PFSK-1 (cell line): ENCODE results near the gene OR4C45.

Experiments
- FOXP2 ChIP-seq: optimal IDR thresholded peaks from 2 replicates; pipeline ENCODE3; 2011; ENCODE audit warnings: borderline replicate concordance, control low read depth, inconsistent platforms; ENCODE audit not compliant: insufficient read depth; ENCODE audit errors: extremely low read length, extremely low read depth
- POLR2AphosphoS5 ChIP-seq: IDR thresholded peaks from 2 replicates; pipeline ENCODE4 v1.6.1; 2012; ENCODE audit warnings: low read depth, mild to moderate bottlenecking, control low read depth, low read length, moderate library complexity
- SIN3A ChIP-seq: IDR thresholded peaks from 2 replicates; pipeline ENCODE4 v1.6.1; 2012; ENCODE audit warnings: mild to moderate bottlenecking, low read length, moderate library complexity, borderline replicate concordance; ENCODE audit not compliant: insufficient read depth
- TAF1 ChIP-seq: IDR thresholded peaks from 2 replicates; pipeline ENCODE4 v1.6.1; 2012; ENCODE audit warnings: low read length, control low read depth, borderline replicate concordance; ENCODE audit not compliant: insufficient read depth
- TF ChIP-seq, protein P1 (sequence below), 2 experiments: IDR thresholded peaks; 2 replicates each; pipeline versions ENCODE4 v1.6.1 to v1.8.0; 2011 to 2012; ENCODE audit warnings: low read depth in 2 of 2, low read length in 2 of 2, control low read depth in 1 of 2, inconsistent platforms in 1 of 2, mild to moderate bottlenecking in 1 of 2, moderate library complexity in 1 of 2; ENCODE audit not compliant: insufficient read depth in 1 of 2

DNA sequence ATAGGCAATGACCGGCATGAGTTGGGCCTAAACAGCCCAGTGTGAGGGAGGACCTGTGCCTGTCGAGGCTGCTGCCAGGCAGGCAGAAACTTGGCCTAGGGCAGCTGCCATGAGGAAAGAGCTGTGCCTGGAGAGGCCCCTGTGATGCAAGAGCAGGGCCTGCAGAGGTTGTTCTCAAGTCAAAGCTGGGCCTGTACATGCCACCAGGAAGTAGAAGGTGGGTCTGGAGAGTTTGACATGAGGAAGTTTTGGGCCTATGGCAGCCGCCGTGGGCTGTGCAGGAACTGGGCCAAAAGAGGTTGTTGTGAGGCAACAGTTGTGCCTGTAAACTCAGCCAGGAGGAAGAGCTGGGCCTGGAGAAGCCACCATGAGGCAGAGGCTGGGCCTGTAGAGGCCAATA lies 43.2 kb downstream of the OR4C45 start:
- TF ChIP-seq, protein P1, sequence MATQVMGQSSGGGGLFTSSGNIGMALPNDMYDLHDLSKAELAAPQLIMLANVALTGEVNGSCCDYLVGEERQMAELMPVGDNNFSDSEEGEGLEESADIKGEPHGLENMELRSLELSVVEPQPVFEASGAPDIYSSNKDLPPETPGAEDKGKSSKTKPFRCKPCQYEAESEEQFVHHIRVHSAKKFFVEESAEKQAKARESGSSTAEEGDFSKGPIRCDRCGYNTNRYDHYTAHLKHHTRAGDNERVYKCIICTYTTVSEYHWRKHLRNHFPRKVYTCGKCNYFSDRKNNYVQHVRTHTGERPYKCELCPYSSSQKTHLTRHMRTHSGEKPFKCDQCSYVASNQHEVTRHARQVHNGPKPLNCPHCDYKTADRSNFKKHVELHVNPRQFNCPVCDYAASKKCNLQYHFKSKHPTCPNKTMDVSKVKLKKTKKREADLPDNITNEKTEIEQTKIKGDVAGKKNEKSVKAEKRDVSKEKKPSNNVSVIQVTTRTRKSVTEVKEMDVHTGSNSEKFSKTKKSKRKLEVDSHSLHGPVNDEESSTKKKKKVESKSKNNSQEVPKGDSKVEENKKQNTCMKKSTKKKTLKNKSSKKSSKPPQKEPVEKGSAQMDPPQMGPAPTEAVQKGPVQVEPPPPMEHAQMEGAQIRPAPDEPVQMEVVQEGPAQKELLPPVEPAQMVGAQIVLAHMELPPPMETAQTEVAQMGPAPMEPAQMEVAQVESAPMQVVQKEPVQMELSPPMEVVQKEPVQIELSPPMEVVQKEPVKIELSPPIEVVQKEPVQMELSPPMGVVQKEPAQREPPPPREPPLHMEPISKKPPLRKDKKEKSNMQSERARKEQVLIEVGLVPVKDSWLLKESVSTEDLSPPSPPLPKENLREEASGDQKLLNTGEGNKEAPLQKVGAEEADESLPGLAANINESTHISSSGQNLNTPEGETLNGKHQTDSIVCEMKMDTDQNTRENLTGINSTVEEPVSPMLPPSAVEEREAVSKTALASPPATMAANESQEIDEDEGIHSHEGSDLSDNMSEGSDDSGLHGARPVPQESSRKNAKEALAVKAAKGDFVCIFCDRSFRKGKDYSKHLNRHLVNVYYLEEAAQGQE (IDR thresholded peaks at IDR 0.05; ENCODE audit: insufficient read depth in 1 of 2, low read depth in 2 of 2, low read length in 2 of 2), result no peak
- TF ChIP-seq SIN3A (no peak), POLR2AphosphoS5 (no peak), TAF1 (no peak), FOXP2 (no peak)
